HG03097 (cell line): ENCODE measurements around the gene SEMA5B.

Experiments
- ATAC-seq: cut with Tn5 transposase; IDR thresholded peaks from one replicate; pipeline ENCODE4 v1.9.1; 2021; ENCODE audit not compliant: unreplicated experiment, low FRiP score

Gene SEMA5B

DNA sequence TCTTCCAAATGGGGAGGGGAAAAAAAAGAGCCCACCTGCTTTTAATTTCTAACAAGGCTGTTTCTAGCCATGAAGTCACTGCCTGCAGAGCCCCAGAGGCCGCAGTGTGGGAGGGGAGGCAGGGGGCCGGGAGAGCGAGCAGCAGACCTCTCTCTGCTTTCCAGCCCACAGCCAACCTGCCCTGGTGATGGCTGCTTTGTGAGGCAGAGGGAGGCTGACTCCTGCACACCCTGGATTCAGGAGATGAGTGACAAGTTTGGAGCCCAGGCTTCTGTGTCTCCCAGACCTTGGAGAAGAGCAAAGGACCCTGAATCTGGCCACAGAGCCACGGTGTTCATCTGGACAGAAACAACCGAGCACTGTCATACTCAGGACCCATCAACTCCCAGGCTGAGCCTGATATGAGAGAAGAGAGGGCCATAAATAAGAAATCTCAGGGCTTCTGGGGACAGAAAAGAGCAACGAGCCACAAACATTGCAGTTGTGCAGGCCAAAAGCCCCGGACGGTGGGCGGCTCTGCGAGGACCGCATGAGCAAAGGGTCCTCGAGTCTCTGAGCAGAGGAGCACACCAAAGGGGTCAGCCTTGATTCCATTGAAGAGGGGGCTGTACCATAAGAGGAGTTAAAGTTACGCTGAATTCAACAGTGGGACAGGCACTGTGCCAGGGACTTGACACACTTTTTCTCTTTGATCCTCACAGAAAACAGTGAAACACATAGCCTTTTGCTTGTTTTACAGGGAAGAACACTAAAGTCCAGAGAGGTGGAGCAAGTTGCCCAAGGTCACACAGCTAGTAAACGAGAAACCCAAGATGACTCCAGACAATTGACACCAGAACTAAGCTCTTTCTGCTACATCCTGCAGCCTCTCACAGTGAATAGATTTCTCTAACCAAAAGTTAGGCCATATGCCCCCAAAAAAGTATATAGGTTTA, 97.2 kb downstream of the SEMA5B start:
- no peak for ATAC-seq

DNA sequence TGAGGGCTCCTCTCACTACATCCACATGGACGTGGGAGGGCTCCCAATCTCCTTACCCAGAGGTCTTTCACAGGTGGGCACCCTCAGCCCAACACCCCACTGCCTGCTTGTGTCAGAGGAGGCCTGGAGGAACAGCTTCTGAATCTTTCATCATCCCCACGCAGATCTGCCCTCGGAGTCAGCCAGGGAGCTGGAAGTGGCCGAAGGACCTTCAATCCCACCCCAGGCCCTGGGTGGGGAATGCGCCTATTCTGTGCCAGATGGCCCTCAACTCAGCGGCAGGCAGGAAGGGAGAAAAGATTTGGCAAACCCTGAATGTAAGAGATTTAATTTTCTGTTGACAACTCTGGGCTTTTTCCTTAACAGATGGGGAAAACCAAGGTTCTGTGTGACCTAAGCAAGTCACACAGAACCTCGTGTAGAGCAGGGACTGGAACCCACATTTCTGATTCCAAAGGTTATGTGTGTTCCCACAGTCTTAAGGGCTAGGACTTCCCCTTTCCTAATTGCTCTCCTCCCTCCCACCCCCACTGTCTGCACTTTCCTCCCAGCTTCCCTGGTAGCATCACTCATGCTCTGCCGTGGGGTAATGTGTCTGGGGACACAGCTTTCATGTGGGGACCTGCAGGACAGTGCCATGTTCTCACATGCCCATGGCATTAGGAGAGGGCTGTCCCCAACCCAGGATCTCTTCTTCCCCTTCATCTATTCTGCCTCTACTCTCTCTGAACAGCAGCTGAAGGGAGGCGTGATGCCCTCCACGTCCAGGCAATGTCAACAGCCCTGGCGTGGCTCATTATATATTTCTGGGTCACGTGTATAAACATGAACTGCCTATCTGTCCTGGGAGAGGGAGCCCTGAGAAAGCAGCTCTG, 98.1 kb downstream of the SEMA5B start:
- ATAC-seq, result no peak

DNA sequence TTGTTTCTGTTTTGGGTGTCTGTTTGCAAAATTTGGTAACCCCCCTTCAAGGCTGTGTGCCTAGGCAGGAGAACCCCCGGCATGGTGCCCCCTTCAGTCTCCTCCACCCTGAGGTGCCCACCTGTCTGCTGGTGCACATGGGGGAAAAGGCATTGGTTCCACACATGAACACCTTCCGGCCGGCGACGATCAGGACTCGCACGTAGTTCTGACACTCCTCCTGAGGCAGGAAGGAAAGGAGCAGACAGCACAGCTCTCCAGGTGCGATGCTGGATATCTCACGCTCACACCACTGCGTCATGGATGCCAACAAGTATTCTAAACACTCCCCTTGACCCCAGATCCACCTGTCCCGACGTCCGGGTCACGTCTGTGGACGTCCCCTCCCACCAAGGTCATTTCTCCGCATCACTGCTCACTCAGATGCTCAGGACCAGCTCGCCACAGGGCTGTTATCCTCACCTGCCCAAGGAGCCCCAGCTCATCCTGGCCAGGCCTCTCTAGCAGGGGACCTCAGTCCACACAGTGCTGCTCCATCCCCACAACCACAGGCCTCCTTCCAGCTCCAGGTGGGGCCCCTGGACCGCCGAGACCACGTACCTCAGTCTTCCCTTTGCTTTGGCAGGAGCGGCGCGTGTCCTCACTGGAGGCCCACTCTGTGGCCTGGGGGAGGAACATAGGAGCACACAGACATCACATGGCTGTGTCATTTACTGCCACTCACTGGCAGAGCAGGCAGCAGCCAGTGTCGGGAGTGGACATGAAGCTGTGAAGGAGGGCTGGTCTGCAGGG, 99.0 kb downstream of the SEMA5B start:
- no peak for ATAC-seq

DNA sequence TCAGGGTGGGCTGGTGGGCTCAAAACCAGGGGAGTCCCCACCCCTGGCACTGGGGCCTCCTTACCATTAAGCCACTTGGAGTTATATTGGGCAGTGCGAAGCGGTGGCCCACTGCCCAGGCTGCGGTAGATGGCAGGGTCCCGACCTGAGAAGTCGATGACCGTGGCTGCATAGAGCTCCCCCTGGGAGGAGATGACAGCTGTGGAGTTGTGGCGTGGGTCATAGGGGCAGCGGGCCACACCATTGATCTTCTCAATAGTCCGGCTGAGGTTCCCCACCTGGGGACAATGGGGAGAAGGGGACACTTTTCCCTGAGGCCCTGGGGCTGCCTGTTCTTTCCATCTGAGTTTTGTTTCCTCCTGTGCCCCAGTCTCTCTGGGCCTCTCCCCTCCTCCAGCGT, 99.8 kb downstream of the SEMA5B start:
- no peak for ATAC-seq

DNA sequence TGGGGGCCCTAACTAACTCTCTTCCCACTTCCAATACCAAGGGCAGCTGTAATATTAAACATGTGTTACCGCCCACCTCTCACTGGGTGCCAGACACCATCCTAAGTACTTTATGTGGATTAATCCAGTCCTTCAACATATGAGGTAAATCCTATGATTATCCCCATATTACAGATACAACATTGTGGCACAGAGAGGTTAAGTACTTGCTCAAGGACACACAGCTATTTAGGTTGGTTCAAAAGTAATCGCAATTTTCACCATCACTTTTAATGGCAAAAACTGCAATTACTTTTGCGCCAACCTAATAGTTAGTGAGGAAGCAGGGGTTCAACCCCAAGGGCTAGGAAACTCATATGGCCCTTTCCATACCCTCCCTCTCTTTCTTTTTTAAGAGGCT, 100.8 kb downstream of the SEMA5B start:
- no peak for ATAC-seq

DNA sequence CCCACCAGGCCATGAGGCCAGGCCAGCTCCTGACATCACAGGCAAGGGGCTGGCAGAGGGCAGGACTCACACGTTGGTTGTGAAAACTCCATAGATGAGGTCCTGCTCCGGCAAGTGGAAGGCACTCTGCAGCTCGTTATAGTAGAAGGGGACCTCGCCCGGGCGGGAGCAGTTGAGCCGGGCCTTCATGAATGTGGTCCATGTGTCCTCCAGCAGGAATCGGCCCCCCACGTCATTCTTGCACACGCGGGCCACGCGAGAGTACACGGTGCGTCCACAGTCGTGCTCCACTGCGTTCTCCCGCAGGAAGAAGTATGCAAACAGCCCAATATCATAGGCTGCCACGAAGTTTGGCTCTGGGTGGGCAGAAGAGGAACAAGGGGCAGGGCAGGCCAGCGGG, 101.2 kb downstream of the SEMA5B start:
- no peak for ATAC-seq

DNA sequence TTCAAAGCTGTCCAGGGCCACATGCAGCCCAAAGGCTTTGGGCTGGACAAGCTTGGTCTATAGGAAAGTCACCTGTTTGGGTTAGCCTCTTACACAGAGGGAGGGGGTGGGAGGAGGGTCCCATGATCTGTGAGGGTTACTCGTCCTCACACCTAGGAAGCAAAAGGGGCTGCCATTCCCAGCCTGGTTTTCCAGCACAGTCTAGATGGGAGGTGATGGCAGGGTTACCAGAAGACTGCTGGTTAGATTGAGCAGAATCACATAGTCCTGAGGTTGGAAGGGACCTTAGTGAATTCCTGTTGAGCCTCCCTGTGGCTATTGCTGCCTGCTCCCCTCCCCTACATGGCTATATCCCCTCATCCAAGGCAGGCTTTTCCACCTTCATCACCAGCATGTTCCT, 101.8 kb downstream of the SEMA5B start:
- no peak for ATAC-seq

DNA sequence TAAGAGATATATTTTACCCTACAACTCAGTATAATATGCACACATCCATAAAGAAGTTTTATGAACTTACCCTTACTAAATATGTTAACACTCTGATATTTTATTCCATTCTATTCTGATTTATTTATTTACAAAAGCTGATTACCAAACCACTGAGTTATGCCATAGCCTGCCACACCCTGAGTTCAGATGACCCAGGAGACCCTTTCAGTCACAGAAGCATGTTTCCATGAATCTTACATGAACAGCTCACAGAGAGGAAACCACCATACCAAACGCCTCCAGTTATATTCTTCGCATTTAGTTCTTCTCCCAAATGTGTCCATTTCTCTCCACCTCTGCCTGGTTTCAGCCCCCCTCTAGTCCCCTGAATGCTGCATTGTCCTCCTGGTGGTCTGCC, 103.5 kb downstream of the SEMA5B start:
- no peak for ATAC-seq

DNA sequence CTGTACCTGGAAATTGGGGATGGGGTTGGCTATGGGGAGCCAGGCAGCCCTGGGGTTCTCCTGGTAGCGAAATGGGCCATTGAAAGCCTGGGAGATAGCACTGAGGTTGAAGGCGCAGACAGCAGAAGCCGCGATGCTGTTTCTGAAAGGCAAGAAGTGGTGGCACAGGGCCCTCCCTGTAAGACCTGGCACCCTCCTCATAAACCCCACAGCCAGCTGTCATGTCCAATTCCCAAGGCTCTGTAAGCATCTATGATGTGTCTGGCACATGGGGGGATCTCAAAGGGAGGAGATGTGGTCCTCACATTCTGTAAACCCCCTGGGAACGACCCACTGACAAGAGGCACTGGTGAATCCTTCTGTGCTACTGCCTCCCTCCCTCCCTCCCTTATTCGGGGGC, 104.0 kb downstream of the SEMA5B start:
- no peak for ATAC-seq

DNA sequence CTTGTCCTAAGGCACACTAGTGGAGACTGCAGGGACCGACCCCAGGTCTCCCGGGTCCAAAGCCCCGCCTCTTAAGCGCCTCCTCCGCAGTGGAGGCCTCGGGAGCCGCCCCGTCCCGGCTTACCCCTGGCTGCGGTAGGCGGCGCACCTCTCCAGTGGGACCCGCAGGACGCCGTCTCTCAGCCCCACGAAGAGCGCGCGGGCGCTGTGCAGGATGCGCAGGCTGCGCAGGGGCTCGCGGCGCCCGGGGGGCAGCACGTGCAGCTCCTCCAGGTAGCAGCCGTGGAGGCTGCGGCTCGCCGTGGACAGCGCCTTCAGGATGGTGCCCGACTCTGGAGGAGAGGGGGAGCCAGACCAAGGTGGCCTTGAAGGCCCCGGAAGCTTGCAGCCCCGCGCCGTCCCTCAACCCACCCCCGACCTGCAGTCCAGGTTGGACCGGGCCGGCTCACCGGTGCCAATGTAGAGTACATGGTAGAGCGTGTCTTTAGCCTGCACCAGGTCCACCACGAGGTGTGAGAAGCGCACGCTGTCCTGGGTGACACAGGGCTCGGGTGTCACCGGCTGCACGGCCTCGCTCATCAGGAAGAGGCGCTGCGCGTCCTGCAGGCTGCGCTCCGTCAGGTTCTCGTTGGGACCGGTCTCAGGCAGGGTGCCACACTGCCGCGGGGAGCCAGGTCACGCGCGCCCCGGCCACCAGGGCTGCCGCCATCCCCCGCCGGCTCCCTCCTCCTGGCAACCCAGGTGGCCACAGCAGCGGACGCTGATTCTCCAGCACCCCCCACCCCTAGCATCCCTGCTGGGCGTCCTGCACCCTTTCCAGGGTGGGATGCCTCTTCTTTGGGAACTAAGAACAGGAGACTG, 105.5 kb downstream of the SEMA5B start:
- ATAC-seq, result no peak

DNA sequence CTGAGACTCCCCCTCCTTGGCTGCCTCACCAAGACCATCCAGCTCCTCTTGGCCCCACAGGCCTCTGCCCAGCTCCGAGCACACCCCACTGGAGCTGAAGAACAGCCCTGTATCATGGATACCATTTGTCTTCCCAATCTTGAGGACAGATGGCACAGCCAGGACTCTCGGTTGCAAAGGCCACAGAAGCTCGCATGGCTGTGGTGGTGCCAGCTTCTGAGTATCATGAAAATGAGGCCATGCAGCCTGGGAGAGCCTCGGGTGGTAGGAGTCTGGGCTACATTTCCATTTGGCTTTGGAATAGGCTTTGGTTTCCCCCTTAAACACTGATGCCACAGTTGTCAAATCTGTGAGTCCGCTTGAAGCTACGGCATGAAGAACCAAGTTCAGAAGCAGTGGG, 106.6 kb downstream of the SEMA5B start:
- no peak for ATAC-seq

DNA sequence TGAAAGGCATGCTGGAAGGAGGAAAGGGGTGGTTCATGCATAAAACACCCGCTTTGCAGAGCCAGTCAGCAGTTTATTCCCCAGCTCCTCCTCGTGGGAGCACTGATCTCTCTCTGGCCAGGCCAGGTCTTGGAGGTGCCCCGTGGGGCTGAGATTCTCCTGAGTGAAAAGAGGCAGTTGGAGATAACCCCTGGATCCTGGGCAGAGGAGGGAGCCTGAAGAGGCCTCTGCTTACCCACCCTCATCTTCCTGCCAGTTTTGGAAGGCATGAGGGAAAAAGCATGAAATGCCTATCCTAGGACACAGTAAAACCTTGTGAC, 108.3 kb downstream of the SEMA5B start:
- no peak for ATAC-seq

DNA sequence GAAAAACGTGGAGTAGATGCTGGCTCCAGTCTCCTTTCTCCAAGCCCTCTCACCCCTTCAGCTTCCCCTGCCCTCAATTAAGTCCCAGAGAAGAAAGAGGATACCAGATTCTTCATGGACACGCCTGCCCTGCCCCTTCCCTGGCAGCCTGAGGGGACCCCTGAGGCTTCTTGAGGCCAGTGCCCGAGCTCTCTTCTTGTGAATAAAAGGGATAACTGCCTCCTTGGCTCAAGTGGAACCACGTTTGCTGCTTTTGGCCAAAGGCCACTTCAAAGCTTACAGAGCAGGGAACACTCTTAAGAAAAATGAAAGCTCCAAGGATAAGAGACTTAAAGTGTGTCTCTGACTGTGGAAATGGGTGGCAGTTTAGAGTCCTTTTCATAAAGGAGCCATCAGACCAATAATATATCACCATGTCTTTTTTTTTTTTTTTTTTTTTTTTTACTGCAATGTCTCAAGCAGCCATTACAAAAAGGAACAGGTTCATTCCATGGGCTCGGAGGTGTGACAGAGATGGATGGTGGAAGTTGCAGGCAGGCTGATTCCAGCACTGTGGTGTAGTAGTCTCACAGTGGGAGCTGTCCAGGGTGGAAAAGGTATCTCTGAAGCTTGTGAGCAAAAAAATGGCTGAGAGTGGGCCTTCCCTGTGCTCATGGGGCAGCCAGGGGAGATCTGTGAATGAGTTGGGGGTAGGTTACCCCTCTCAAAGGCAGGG, 108.8 kb downstream of the SEMA5B start:
- no peak for ATAC-seq

DNA sequence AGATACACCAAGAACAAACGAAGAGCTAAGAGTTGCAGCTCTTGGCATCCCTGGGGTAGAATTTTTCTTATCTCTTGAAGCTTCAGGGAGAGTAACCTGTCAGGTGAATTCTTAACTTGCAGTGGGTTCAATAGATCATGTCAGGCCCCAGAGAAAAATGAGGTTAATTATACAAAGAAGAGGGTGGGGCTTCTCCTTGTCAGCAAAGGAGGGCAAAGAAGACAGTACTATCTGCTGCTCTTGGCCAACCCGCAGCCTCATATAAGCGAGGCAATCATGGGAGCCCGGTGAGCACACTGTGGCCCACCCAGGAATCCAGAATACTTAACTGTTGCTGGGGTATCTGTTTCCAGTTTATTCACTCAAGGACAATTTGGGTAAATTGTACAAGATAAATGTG, 110.2 kb downstream of the SEMA5B start:
- ATAC-seq, result no peak

DNA sequence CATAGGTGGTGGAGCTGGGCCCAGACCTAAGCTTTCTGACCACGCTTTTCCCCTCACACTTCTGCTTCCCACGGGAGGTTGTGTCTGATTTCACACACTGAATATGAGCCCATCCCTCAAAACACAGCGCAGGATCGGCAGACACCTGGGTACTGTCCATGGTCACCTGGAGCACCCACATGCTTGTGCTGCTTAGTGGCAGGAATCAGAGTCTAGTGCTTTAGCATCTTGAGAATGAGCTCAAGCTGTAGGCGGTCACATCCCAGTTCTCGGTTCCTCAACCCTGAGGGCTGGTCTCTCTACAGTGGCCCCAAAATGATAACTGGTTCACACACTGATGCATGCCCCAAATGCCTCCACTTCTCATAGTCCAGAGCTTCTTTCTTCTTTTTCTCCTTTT, 111.0 kb downstream of the SEMA5B start:
- ATAC-seq, result no peak

DNA sequence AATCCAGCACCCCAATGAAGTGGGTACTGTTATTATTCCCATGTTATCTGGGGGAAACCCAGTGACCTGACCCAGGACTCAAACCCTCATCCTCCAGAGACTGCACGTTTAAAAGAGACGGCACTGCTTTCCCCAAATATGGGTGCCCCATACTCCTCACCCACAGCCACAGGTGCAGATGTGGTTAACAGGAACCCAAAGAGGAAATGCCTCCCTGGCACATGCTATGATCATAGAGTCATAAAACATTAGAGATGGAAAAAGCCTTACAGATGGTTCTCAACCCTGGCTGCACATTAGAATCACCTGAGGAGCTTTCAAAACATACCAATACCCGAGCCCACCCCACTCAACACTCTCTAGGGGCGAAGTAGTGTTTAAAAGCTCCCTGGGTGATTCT, 111.5 kb downstream of the SEMA5B start:
- no peak for ATAC-seq

DNA sequence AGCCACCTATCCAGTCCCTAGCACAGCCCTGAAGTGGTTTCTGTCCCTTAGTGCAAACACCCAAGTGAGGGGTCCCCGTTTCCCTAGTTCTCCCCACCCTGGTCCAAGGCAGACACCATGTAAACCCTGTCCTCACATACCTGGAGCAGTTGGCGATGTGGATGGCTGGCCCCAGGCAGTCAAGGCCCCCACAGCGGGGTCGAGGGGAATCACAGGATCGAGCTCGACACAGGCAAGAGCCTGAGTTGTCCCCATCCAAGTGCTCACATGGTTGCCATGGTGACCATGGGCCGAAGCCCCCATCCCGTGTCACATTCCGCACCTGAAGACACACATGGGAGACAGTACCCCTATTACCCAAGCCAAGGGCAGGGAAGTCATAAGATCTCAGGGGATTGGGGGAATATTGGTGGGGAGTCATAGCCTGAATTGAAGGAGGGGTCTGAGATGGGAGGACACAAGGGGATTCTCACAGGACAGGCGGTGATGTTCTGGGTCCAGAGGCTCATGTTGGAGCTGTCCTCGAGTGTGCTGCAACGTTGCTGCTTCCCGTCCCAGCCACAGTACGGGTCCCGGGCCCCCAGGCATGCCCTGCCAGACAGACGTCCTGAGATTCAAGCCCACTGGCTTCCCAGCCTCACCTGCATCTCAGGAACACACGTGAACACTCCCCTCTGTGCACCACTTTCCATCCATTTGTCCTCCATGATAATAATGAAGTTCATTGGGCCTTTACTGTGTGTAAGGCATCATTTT, 112.1 kb downstream of the SEMA5B start:
- ATAC-seq, result no peak

DNA sequence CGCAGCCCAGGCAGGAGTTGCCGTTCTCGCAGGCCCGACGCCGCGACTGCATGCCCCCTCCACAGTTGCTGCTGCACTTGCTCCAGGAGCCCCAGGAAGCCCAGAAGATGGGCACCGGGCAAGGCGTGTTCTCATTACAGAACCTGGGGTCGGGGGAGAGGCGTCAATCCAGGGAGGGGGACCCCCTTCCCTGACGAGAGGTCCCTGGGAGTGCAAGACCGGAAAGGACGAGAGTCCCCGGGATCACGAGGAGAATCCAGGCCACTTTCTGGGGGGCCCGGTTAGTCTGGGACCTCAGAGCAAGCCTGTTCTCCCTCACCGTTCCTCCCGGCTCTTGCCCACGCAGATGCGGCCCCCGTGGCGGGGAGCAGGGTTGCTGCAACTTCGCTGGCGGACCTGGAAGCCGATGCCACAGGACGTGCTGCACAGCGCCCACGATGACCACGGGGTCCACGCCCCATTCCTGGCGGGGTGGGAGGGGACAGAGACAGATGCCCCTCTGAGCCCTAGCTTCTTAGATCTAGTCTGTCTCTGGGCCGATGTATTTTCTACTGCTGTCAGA, 113.9 kb downstream of the SEMA5B start:
- ATAC-seq, result no peak
